GM10248 (cell line): ENCODE data around the gene IFIT1B.

ENCODE experiments used
- CTCF ChIA-PET: fragments of 300-600 bp; sonication (Branson Sonifier 250); formaldehyde crosslinking; extraction: SDS; loops from one replicate; lab custom pipeline; 2021; ENCODE audit warnings: antibody characterized with exemption; lab: Yijun Ruan, JAX
- POLR2A ChIA-PET: fragments of 350-650 bp; sonication (Branson Sonifier 250); formaldehyde crosslinking; extraction: SDS; loops from one replicate; lab custom pipeline; 2020; ENCODE audit warnings: antibody characterized with exemption; lab: Yijun Ruan, JAX
- DNase-seq: peaks from one replicate; pipeline ENCODE4 v3.0.0; 2012; ENCODE audit errors: extremely low spot score
- CTCF ChIP-seq: IDR thresholded peaks from 2 replicates; pipeline ENCODE4 v1.5.1; 2012; ENCODE audit warnings: mild to moderate bottlenecking, low read depth; ENCODE audit errors: extremely low read depth, missing control alignments, control extremely low read depth

The IFIT1B gene

GRCh38 chr10:89335226-89335625 lies 42.6 kb upstream of the IFIT1B start:
- ChIA-PET POLR2A (interaction anchor here (0.6 kb wide), 1 partner anchor 14 kb away, joined by 3 read pairs; no protein-coding TSS in a partner anchor), CTCF (interaction anchor here (0.9 to 1.0 kb wide), 3 partner anchors 8 to 34 kb away, joined by 3 read pairs; no protein-coding TSS in a partner anchor)

DNA sequence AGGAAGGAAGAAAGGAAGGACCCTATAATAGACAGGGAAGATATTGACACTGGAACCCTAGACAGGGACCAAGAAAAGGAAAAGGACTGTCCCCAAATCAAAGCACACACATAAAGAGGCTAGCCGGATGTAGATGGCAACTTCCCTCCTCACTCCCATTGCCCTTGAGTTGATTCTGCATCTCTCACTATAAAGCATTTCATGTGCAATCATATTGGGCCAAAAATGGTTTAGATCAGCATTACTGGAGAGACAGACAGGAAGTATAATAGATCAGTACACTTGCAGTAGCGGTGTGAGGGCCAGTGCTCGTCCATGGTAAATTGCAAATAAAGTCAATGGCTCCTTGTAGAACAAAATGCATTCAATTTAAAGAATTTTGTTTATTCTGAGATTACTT lies 41.6 kb upstream of the IFIT1B start:
- ChIA-PET POLR2A (no interaction called here), CTCF (interaction anchor here (3.8 kb wide), 1 partner anchor 33 kb away, joined by 19 read pairs; no protein-coding TSS in a partner anchor)
- no peak for DNase-seq
- no peak for TF ChIP-seq CTCF

More at GRCh38 chr10:89335226-89335625, 42.6 kb upstream of the IFIT1B start:
- no peak for TF ChIP-seq CTCF
- DNase-seq: no peak

DNA sequence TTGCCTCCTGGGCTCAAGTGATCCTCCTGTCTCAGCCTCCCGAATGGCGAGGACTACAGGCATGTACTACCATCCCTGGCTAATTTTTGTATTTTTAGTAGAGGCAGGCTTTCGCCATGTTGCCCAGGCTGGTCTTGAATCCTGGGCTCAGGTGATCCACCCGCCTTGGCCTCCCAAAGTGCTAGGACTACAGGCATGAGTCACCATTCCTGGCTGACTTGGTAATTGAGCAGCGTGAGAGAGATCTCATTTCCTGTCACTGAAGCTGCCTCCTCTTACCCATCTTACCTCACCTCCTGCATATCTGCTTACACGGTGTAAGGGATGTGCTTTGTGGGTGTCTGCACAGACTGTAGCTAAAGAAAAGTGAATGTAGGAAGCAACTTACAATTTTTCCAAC lies 40.4 kb upstream of the IFIT1B start:
- no peak for TF ChIP-seq CTCF
- ChIA-PET CTCF (interaction anchor here (0.7 to 3.8 kb wide), 3 partner anchors 14 to 55 kb away, joined by 3 to 19 read pairs (median 3); partner anchors contain the start of gene IFIT1), POLR2A (no interaction called here)
- DNase-seq: no peak

GRCh38 chr10:89338713-89339112 lies 39.1 kb upstream of the IFIT1B start:
- ChIA-PET POLR2A (no interaction called here), CTCF (interaction anchor here (1.1 to 3.8 kb wide), 5 partner anchors 12 to 31 kb away, joined by 3 to 19 read pairs (median 3); no protein-coding TSS in a partner anchor)
- TF ChIP-seq CTCF: no peak
- no peak for DNase-seq

DNA sequence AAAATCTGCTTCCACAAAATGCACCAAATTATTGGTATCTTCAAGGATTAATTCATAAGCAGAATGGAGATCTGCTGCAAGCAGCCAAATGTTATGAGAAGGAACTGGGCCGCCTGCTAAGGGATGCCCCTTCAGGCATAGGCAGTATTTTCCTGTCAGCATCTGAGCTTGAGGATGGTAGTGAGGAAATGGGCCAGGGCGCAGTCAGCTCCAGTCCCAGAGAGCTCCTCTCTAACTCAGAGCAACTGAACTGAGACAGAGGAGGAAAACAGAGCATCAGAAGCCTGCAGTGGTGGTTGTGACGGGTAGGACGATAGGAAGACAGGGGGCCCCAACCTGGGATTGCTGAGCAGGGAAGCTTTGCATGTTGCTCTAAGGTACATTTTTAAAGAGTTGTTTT lies 38.0 kb upstream of the IFIT1B start:
- CTCF ChIA-PET: interaction anchor here (0.8 to 3.8 kb wide), 3 partner anchors 12 to 29 kb away, joined by 3 to 19 read pairs (median 3); partner anchors contain the start of gene IFIT3
- POLR2A ChIA-PET: no interaction called here
- no peak for TF ChIP-seq CTCF
- no peak for DNase-seq

DNA sequence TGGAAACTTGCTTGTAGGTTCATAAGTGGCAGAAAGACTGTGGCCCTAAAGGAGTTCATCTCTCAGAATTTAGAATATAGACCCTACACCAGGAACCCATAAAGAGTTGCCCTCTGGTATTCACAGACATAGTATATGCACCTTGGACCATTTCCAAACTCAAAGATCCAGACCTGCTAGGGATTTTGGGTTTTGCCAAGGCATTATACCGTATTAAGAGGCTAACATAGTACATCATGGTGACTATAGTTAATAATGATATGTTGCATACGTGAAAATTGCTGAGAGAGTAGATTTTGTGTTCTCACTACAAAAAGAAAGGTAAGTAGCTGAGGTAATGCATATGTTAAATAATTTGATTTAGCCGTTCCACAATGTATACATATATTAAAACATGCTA lies 36.2 kb upstream of the IFIT1B start:
- ChIA-PET POLR2A (no interaction called here), CTCF (interaction anchor here (1.8 kb wide), 2 partner anchors 10 to 13 kb away, joined by 4 to 5 read pairs; no protein-coding TSS in a partner anchor)
- TF ChIP-seq CTCF: no peak
- DNase-seq: no peak
